GM19351 (cell line): ENCODE measurements around the gene DIMT1.

Experiments
- ATAC-seq: cut with Tn5 transposase; IDR thresholded peaks from one replicate; pipeline ENCODE4 v1.9.1; 2021; ENCODE audit warnings: mild to moderate bottlenecking, moderate library complexity; ENCODE audit not compliant: unreplicated experiment

Gene DIMT1

GRCh38 chr5:62403411-62404250 lies at the start of gene DIMT1:
TSS of gene DIMT1 (minus strand) at chr5:62403905. CDS start at chr5:62403772, 133 bp downstream.
- peak; percentile 92 for ATAC-seq

GRCh38 chr5:62450259-62450658 lies 46.6 kb upstream of the DIMT1 start:
- no peak for ATAC-seq

GRCh38 chr5:62448528-62448927 lies 44.8 kb upstream of the DIMT1 start:
- ATAC-seq: no peak

GRCh38 chr5:62432621-62433064 lies 28.9 kb upstream of the DIMT1 start:
- ATAC-seq: no peak

- no peak for ATAC-seq
Observed at GRCh38 chr5:62431735-62432620, 28.3 kb upstream of the DIMT1 start.

GRCh38 chr5:62424763-62425162 lies 21.1 kb upstream of the DIMT1 start:
- ATAC-seq: no peak

- ATAC-seq: no peak
Observed at GRCh38 chr5:62421414-62421813, 17.7 kb upstream of the DIMT1 start.

GRCh38 chr5:62419609-62420008 lies 15.9 kb upstream of the DIMT1 start:
- no peak for ATAC-seq

GRCh38 chr5:62418462-62419076 lies 14.9 kb upstream of the DIMT1 start:
- ATAC-seq: no peak

GRCh38 chr5:62413711-62414110 lies 10.0 kb upstream of the DIMT1 start:
- no peak for ATAC-seq

- ATAC-seq: peak; percentile 96
Observed at GRCh38 chr5:62412549-62413329, 9.0 kb upstream of the DIMT1 start, which contains the start of gene IPO11. TSS of gene IPO11 (plus strand) at chr5:62412763. CDS start at chr5:62437280, 24,517 bp downstream.

- no peak for ATAC-seq
Observed at GRCh38 chr5:62395210-62395950, 8.3 kb downstream of the DIMT1 start.

GRCh38 chr5:62386824-62387223 lies 16.9 kb downstream of the DIMT1 start:
- no peak for ATAC-seq

- ATAC-seq: no peak
Observed at GRCh38 chr5:62385816-62386400, 17.8 kb downstream of the DIMT1 start.

GRCh38 chr5:62385131-62385530 lies 18.6 kb downstream of the DIMT1 start:
- no peak for ATAC-seq

GRCh38 chr5:62376064-62376463 lies 27.6 kb downstream of the DIMT1 start:
- ATAC-seq: no peak

GRCh38 chr5:62375627-62376026 lies 28.1 kb downstream of the DIMT1 start:
- no peak for ATAC-seq

- no peak for ATAC-seq
Observed at GRCh38 chr5:62374090-62374489, 29.6 kb downstream of the DIMT1 start.

GRCh38 chr5:62373382-62373781 lies 30.3 kb downstream of the DIMT1 start:
- ATAC-seq: no peak
